ENCODE results near the gene TRIP13. TPM values are rescaled to one million over a fixed set of nuclear protein-coding genes. Genes with fewer than 3 reads are reported as not detected.

The TRIP13 gene
- total RNA-seq, 2 donors from 2014 or later = 21.9 to 32.4 TPM

DNA sequence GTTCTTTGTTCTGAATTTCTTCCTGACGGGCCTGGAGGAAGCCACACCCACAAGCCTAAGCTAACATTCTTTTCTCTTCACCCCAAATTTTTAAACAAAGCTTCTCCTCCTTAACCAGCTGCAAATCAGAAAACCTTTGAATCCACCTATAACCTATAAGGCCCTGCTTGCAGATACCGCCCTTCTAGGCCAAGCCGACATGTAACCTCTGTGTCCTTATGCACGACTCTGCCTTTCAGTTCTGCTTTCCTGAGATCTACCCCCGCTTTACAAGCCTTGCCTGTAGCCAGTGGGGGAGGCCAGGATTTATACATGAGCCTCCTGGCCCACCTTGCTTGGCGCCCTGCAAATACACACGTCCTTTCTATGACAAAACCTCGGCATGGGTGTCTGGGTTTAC is 19.4 kb upstream of the TRIP13 start:
- no peaks in the 10 kb centered on the region for H3K27me3 Mint-ChIP-seq (ENCODE audit: insufficient read depth)
- 92 to 97% methylated on average over 5 to 8 of the region's 8 CpGs for WGBS, 2 experiments (ENCODE audit: insufficient coverage in 1 of 2, insufficient read length in 1 of 2)
- no peaks in the 10 kb centered on the region for H3K4me1 Mint-ChIP-seq
- H3K27me3 ChIP-seq (ENCODE audit: control insufficient read depth, insufficient read depth, low read length, poor library complexity, severe bottlenecking) = no peaks in the 10 kb centered on the region
- H3K9ac ChIP-seq (ENCODE audit: extremely low read depth, low read length, poor library complexity, severe bottlenecking) = no peak overlapping the region
- DNase-seq = no peak
- no peak overlapping the region for H3K4me3 ChIP-seq (ENCODE audit: low read length)
- peak overlapping the region; percentile 61 for H3K27ac Mint-ChIP-seq
- H3K4me3 Mint-ChIP-seq = no peak overlapping the region
- no peaks in the 10 kb centered on the region for H3K9me3 ChIP-seq (ENCODE audit: control insufficient read depth, low read length)
- H3K9me3 Mint-ChIP-seq = no peaks in the 10 kb centered on the region
- H3K4me1 ChIP-seq (ENCODE audit: control insufficient read depth, insufficient read depth, low read length) = peaks cover 11% of the 10 kb centered on the region
- peaks cover 83% of the 10 kb centered on the region for H3K36me3 Mint-ChIP-seq (ENCODE audit: low read depth)
- no peak overlapping the region for H3K27ac ChIP-seq (ENCODE audit: low read depth, low read length)
- TF ChIP-seq, protein P1, sequence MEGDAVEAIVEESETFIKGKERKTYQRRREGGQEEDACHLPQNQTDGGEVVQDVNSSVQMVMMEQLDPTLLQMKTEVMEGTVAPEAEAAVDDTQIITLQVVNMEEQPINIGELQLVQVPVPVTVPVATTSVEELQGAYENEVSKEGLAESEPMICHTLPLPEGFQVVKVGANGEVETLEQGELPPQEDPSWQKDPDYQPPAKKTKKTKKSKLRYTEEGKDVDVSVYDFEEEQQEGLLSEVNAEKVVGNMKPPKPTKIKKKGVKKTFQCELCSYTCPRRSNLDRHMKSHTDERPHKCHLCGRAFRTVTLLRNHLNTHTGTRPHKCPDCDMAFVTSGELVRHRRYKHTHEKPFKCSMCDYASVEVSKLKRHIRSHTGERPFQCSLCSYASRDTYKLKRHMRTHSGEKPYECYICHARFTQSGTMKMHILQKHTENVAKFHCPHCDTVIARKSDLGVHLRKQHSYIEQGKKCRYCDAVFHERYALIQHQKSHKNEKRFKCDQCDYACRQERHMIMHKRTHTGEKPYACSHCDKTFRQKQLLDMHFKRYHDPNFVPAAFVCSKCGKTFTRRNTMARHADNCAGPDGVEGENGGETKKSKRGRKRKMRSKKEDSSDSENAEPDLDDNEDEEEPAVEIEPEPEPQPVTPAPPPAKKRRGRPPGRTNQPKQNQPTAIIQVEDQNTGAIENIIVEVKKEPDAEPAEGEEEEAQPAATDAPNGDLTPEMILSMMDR (conservative IDR thresholded peaks at IDR 0.05) = no peak
- H3K36me3 ChIP-seq (ENCODE audit: control insufficient read depth, insufficient read depth, low read length) = peaks cover 91% of the 10 kb centered on the region

- peaks cover 63% of the 10 kb centered on the region for H3K36me3 Mint-ChIP-seq (ENCODE audit: low read depth)
- 96 to 97% methylated on average over 15 to 24 of the region's 24 CpGs for WGBS, 2 experiments (ENCODE audit: insufficient coverage in 1 of 2, insufficient read length in 1 of 2)
- no peaks in the 10 kb centered on the region for H3K27me3 Mint-ChIP-seq (ENCODE audit: insufficient read depth)
- no peaks in the 10 kb centered on the region for H3K9me3 ChIP-seq (ENCODE audit: control insufficient read depth, low read length)
- no peak overlapping the region for H3K27ac Mint-ChIP-seq
- H3K4me1 Mint-ChIP-seq = no peaks in the 10 kb centered on the region
- DNase-seq = no peak
- H3K9ac ChIP-seq (ENCODE audit: extremely low read depth, low read length, poor library complexity, severe bottlenecking) = no peak overlapping the region
- peaks cover 11% of the 10 kb centered on the region for H3K4me1 ChIP-seq (ENCODE audit: control insufficient read depth, insufficient read depth, low read length)
- no peaks in the 10 kb centered on the region for H3K9me3 Mint-ChIP-seq
- peaks cover 68% of the 10 kb centered on the region for H3K36me3 ChIP-seq (ENCODE audit: control insufficient read depth, insufficient read depth, low read length)
- H3K27ac ChIP-seq (ENCODE audit: low read depth, low read length) = no peak overlapping the region
- no peaks in the 10 kb centered on the region for H3K27me3 ChIP-seq (ENCODE audit: control insufficient read depth, insufficient read depth, low read length, poor library complexity, severe bottlenecking)
- TF ChIP-seq, protein P1 (conservative IDR thresholded peaks at IDR 0.05) = no peak
- H3K4me3 ChIP-seq (ENCODE audit: low read length) = no peak overlapping the region
- no peak overlapping the region for H3K4me3 Mint-ChIP-seq
Observed at GRCh38 chr5:875931-876330, 16.8 kb upstream of the TRIP13 start.

- H3K4me3 ChIP-seq (ENCODE audit: low read length) = no peak overlapping the region
- TF ChIP-seq, protein P1 (conservative IDR thresholded peaks at IDR 0.05) = no peak
- Mint-ChIP-seq H3K9me3 (no peaks in the 10 kb centered on the region), H3K4me3 (no peak overlapping the region), H3K4me1 (no peaks in the 10 kb centered on the region), H3K27me3 (ENCODE audit: insufficient read depth) (no peaks in the 10 kb centered on the region), H3K27ac (no peak overlapping the region), H3K36me3 (ENCODE audit: low read depth) (peaks cover 63% of the 10 kb centered on the region)
- H3K27me3 ChIP-seq (ENCODE audit: control insufficient read depth, insufficient read depth, low read length, poor library complexity, severe bottlenecking) = no peaks in the 10 kb centered on the region
- WGBS, 2 experiments (ENCODE audit: insufficient coverage in 1 of 2, insufficient read length in 1 of 2) = 95% methylated on average over 13 to 28 of the region's 28 CpGs
- no peak overlapping the region for H3K9ac ChIP-seq (ENCODE audit: extremely low read depth, low read length, poor library complexity, severe bottlenecking)
- H3K4me1 ChIP-seq (ENCODE audit: control insufficient read depth, insufficient read depth, low read length) = peaks cover 11% of the 10 kb centered on the region
- no peak for DNase-seq
- no peak overlapping the region for H3K27ac ChIP-seq (ENCODE audit: low read depth, low read length)
- H3K9me3 ChIP-seq (ENCODE audit: control insufficient read depth, low read length) = no peaks in the 10 kb centered on the region
- peaks cover 68% of the 10 kb centered on the region for H3K36me3 ChIP-seq (ENCODE audit: control insufficient read depth, insufficient read depth, low read length)
Observed at GRCh38 chr5:876398-877365, 16.0 kb upstream of the TRIP13 start.
